Astrocyte (in vitro differentiated cells and primary cell): ENCODE measurements around the gene SH3PXD2B.

Experiments
- EZH2 ChIP-seq: IDR thresholded peaks from 2 replicates; pipeline ENCODE4 v1.6.1; 2012; ENCODE audit warnings: mild to moderate bottlenecking, low read length, inconsistent platforms; ENCODE audit not compliant: insufficient read depth
- TF ChIP-seq, protein P1 (sequence below): IDR thresholded peaks from 2 replicates; pipeline ENCODE4 v1.5.1; 2011; ENCODE audit warnings: low read depth, mild to moderate bottlenecking, inconsistent platforms, low read length, moderate library complexity; ENCODE audit not compliant: insufficient read depth

DNA sequence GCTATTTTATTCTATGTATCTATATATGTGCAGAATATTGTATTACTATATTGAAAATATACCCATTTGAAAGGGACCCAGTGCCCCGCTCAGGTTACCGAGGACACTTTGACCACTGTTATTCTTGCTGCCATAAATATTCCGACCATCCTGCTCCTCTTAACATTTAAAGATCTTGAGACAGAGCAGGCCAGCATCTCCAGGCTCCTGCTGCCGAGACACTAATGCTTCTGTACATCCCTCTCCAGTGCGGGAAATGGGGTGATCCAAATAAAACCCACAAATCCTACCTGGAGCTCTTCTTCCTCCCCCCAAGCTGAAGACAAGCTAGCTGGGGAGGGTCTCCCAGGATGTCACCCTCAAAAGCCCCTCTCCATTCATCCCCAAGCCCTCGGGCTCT, 3.9 kb downstream of the SH3PXD2B start:
- TF ChIP-seq, protein P1, sequence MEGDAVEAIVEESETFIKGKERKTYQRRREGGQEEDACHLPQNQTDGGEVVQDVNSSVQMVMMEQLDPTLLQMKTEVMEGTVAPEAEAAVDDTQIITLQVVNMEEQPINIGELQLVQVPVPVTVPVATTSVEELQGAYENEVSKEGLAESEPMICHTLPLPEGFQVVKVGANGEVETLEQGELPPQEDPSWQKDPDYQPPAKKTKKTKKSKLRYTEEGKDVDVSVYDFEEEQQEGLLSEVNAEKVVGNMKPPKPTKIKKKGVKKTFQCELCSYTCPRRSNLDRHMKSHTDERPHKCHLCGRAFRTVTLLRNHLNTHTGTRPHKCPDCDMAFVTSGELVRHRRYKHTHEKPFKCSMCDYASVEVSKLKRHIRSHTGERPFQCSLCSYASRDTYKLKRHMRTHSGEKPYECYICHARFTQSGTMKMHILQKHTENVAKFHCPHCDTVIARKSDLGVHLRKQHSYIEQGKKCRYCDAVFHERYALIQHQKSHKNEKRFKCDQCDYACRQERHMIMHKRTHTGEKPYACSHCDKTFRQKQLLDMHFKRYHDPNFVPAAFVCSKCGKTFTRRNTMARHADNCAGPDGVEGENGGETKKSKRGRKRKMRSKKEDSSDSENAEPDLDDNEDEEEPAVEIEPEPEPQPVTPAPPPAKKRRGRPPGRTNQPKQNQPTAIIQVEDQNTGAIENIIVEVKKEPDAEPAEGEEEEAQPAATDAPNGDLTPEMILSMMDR: no peak
- no peak for TF ChIP-seq EZH2
